IPS-NIHi7 (cell line): Measurements from ENCODE around the gene RNF182.
"Not testable (repeated sequence)": the region's sequence is repeated elsewhere in the genome, so short reads cannot be mapped to it uniquely, and the experiment has no call there.

Source experiments
- DNase-seq: peaks from one replicate; pipeline ENCODE4 v3.0.0; 2012; ENCODE audit warnings: mixed read lengths; ENCODE audit errors: extremely low spot score

Gene RNF182

DNA sequence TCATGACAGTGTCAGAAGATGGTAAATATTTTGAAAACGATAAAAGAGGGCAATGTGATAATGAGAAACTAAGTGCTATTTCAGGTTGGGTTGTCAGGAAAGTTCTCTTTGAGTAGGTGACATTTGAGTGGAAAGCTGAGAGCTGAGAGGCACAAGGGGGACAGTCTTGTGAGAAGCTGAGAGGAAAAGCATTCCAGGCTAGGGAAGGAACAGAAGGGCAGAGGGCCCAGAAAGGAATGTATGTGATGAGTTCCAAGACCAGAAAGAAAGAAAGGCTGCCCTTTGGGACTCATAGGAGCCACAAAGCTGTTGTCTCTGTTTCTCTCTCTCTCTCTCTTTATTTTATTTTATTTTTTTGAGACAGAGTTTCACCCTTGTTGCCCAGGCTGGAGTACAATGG, 7.6 kb upstream of the RNF182 start:
- DNase-seq, result no peak

DNA sequence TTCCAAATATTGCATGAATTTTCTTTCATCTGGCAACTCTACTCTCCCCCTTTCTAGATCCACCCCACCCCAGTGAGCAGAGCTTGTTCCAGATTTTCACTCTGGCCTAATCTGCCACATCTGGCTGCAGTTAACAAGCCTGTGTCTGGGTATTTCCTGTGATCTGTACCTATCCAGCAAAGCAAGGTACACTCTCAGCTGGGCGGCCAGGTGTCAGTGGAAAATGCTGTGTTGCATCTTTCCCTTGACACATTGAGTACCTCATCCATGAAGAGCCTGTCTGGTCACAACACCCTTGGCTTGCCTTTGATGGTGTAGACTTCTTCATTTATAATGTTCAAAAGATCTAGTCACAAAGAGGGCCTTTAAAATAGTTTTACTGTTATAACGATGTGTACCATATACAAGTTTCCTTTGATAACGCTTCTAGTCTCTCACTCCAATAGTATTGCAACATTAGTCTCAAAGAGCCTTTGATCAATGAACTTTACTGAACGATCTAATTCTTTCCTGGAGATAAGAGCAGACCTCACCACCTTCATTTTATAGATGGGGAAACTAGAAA, 6.0 kb upstream of the RNF182 start:
- no peak for DNase-seq

DNA sequence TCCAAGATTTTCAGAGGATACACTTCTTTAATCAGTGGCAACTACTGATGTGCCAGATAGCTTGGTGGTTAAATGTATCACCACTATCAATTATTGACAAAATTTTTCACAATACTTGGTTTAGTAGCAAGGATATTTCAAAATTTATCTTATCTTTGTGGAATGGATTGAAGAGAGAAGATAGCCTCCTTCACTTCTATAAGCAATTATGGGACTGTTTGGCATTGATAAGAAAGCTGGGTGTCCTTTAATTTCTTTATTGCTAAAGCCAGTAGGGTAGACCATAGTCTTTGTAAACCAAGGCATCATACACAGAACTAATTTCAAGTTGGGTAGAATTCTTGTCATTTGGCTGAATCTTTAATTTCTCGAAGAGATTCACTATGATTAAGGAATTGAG, 4.9 kb upstream of the RNF182 start:
- DNase-seq, result no peak

DNA sequence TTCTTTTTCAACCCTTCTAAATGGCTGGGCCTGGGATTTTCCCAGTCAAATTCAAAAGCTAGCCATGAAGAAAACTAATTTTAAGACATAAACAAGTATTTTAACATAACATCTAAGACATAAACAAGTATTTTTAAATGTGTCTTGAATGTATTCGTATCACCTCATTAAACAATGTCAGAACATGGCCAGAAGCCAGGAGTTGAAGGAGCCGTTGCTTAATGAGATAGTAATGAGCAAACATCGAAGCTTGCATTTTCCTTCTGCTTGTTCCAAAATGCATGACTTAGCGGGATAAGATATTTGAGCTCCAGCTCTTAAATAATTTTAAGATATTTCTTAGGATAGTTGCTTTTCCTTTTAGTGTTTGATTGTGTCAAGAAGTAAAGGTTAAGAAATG, 4.2 kb upstream of the RNF182 start:
- no peak for DNase-seq

DNA sequence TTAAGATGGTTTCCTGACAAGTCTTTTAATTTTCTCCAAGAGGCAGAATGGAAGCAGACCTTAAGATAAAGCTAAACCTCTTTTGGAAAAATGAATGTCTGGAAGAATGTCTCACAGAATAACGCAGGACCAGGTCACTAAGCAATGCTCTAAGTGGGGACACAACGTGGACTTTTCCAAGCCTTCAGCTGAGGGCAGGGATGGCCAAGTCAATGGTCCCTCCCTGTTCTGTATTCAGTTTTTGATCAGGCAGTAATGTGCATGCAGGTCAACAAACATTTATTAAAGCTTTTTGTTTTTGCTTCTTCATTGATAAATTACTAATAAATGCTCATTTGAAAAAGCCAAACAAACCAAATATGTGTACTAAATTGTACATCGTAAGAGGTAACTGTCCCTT, 2.0 kb upstream of the RNF182 start:
- DNase-seq, result no peak

DNA sequence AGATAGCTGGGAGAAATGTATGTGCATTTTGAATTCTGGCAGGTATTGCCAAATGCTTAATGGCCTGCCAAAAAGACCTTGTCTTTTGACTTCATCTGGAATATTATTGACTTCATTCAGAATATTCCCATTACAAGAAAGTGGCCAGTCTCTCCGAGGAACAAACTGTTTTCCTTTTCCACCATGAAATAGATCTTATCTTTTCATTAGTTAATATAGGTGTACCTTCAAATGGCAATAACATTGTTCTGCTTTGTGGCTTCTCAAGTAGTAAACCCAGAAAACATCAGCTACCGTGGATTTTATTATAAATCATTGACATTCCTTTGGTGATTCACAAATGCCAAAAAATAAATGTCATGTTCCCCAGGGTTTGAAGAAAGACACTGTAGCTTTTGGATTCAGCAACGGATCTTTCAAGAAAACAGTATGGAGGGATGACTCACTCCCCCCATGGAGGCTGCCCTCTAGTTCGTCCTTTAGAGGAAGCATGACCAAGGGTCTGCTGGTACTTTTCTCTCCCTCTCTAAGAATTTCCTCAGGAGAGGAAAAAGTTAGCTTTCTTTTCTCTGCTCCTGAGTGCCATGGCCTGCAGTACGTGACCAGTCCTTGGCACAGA, 1.1 kb upstream of the RNF182 start:
- peak; percentile 33 for DNase-seq

DNA sequence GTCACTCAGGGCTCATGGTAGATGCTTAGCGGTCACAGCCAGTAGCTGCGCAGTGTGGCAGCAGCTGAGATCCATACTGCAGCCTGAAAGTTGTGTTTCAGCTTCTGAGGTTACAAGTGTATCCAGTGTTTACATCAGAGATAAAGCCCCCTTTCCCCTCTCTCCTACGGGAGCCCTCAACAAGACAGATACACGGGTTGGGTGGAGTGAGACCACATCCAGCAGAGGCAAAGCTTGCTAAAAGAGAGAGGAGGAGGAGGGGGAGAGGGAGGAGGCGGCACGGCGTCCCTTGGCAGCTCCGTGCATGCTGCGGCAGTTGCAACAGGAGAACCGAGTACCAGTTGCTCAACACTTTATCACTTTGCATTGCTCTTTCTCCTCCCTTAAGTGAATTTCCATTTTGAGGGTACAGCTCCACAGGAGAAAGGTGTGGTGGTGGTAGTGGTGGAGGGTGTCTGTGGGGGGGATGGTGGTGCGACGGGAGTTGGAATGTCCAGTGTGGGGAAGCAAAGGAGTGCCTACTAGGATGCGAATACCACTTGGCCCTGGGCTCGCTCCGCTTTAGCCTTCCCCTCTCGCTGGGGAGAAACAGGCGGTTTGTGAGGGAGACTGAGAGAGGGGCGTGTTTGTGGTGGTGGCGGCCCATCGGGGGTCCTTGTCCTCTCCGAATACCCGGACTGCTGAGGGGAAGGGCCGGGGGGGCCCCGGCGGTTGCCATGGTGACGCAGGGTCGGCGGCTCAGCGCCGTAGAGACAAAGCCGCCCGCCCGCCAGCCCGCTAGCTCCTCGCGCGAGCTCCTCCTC, 405 bp upstream of the RNF182 start:
- peak; percentile 85 for DNase-seq

DNA sequence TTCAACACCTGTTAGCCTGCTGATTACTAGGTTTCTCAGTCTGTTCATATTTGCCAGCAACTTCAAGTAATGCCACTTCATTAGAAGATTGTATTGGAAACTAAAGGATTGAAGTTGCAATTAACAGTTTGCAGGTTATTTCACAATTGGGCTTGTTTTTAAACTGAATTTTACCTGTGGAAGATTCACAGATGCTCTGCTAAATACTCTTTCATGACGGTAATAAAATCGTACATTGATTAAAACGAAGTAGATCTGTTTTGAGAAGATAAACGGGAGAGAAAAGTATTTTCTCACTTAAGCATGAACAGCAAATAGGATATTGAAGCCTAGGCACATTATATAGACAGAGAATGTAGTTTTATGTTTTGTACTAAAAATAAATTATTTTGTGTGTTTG, 1.6 kb downstream of the RNF182 start:
- DNase-seq, result no peak

DNA sequence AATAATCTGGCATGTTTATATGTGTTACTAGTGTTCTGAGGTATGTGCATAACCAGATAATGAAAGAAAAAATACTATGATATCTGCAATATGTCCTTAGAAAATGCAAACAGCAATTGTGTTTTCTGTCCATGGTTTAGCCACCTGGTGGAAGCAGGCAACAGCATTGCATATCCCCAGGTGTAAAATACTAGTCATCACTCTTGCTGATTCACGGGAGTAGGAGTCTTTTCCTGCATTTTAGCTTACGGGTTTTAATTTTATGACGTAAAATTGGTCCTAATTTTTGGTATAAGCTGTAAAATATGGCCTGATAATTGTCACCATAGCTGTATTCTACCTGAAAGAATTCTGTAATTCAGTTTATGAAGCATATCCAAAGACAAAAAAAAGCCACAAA, 2.5 kb downstream of the RNF182 start:
- no peak for DNase-seq

DNA sequence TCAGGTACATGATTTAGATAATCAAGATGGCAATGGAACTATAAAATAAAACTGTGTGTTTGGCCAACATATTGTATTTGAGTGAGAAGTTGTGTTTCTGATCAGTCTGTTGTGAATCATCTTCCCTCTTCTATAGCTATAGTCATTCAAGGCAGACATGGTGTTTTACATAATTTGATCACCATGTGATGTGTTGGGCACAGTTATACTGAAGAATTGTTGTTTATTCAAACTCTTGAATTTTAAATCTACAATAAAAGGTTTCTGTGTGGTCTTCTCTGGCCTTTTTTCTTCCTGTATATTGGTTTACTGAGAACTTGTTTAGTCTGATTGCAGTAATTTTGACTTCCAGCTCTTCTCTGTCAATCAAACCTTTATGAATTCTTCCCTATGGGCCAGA, 4.4 kb downstream of the RNF182 start:
- no peak for DNase-seq

DNA sequence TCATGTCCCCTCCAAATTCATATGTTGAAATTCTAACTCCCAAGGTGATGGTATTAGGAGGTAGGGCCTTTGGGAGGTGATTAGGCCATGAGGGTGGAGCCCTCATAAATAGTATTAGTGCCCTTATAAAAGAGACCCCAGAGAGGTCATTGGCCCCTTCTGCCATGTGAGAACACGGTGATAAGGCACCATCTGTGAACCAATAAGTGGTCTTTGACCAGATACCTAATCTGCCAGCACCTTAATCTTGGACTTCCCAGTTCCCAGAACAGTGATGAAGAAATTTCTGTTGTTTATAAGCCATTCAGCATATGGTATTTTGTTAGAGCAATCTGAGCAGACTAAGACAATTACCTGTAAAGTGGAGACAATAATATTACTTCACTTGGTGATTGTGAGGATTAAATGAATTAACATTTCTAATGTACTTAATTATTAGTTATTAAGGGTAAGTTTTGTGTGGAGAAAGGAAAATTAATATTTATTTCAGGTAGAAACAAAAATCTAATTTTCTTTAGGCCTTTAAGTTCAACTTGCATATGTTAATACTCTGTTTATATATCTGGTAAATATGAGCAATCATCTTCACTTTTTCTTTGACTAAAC, 7.1 kb downstream of the RNF182 start:
- no peak for DNase-seq

DNA sequence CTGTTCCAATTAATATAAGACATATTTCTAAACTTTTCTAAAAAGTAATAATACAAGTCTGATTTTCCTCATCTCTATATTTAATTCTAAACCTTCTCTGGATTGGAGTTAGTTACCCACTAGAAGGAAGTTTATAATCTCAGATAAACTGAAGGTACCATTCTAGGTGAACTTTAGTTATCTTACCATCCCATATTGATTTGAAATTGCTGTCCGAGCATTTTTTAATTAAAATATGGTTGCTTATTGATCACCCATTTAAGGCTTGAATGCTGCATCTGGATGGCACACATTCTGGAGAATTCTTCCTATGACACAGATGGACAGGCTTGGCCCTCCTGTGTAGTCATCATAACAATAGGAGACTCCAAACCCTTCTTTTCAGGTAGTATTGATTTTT, 8.0 kb downstream of the RNF182 start:
- no peak for DNase-seq

DNA sequence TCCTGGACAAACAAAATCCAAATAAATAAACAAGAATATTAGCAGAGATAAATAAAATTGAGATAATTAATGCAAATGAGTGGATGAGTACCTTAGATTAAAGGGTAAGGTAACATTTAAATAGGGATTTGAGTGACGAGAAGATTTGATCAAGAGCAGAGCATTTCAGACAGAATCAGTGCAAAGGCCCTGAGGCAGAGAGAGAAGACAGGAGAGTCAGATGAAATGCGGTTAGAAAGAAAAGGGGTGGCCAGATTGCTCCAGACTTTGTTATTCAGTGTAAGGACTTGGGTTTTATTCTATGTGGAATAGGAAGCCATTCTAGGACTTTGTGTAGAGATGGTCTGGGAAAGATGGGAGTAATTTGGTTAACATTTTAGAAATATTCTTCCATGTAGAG, 10.0 kb downstream of the RNF182 start:
- no peak for DNase-seq

DNA sequence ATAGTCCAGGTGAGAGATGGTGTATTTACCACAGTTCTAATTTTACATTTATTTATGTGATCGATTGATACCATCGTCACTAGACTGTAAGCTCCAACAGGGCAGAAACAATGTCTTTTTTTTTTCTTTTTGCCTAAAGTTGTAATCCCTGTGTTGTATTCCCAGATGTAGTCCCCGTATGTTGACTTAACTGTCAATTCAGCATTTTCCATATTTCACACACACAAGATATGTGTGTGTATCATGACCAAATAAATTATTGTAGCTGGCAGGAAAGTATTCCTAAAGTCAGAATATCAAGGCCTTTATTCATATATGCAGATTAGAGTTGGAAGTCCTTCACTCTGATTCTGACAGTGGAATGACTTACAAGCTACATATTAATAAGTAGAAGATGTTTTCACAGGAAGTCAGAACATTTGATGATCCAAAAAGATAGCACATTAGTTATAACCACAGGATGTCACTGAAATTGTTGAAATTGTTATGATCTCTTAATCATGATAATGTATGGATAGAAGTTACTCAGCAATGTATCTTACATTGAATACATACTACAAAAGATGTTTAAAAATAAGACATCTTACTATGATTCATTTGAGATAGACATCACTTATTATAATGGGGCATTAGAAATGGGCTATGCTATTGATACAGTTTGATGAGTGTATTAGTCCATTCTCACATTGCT, 10.6 kb downstream of the RNF182 start:
- DNase-seq, result no peak

DNA sequence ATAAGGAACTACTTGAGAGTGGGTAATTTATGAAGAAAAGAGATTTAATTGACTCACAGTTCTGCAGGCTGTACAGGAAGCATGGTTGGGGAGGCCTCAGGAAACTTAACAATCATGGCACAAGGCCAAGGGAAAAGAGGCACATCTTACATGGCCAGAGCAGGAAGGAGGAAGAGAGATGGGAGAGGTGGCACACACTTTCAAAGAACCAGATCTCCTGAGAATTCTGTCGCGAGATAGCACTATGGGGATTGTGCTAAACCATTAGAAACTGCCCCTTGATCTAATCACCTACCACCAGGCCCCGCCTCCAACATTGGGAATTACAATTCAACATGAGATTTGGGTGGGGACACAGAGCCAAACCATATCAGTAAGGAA, 11.1 kb downstream of the RNF182 start:
- DNase-seq, result not testable (repeated sequence)

DNA sequence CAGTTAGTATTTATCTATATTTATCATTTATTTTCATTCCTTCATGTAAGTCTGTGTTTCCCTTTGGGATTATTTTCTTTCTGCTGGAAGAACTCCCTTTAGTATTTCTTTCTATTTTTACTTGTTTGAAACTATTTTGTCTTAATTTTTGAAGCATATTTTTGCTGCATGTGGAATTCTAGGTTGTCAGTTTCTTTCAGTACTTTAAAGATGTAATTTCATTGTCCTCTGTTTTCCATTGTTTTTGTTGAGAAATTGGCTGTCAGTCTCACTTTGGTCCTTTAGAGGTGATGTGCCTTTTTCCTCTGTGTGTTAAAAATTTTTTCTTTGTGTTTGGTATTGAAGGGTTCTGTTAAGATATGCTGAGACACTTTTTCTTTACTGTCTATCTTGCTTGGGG, 17.1 kb downstream of the RNF182 start:
- no peak for DNase-seq

DNA sequence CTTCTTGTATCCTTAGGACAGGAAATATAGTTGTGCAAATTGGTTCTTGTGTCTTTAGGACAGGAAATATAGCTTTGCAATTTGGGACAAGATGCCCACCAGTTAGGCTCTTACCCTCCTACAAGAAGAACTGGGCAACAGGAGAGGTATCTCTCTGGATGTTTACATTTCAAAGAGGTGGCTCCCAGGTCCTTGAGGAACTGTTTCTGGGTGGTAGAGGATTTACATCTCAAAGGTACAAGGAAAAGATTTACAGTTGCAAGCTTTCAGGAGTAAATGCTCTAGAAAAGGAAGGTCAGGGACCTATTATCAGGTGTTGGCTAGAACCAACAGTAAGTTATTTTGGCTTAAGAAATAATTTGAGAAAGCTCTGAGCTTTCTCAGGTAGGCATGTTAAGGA, 19.2 kb downstream of the RNF182 start:
- DNase-seq, result no peak

DNA sequence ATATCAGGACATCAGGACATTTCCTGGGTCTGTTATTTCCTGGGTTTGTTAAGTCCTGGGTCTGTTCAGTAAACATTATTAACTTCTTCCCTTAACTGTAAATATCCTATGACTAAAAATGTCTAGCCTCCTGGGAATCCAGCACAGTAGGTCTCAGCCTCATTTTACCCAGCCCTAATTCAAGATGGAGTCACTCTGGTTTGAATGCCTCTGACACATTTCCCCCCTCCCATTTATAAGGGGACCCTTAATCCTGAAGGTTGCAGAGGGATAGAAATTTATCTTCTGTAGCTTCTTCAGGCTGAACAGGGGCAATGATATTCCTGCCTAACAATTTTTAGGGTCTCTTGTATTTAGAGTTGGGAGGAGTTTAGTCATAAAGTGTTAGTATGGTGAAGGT, 21.8 kb downstream of the RNF182 start:
- no peak for DNase-seq

DNA sequence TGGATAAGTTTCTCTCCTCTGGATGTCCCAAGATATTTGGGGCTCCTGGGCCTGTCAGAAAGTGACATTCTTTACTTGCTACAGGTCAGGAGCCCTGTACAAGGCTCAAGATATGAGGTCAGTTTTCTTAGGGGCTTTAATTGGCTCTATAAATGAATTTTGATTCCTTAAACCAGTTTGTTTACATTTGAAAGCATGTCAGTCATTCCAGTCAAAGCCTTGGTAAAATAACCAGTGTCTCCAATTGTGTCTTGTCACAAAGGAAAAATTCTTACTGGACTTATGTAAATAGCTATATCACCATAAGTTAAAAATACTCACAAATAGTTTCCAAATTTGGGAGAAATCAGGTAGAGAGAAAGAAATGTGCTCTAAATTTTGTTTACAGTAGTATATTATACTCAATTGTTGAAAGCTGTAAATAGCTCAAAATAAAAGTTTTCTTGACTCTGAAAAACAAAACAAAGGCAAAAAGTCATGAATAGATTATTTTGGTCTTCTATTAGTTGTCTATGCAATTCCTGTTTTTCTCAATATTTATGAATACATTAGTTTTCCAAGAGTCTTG, 22.9 kb downstream of the RNF182 start:
- DNase-seq, result no peak

DNA sequence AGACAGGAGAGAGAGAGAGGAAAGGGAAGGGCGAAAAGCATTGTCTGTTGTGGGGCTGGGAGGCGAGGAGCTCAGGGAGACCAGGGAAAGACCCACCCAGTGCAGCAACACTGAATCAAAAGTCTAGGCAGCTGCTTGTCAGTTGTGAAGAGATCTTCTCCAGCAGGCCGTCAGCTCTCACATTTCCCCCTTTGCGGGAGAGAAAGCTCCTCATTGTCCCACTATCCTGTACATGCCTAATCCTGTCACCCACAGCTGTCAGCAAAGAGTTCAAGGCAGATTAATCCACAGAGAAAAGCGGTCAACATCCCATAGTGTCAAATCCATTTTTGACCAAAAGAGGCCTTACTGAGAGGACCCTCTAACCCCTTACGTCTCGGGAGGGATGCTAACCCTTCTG, 27.3 kb downstream of the RNF182 start:
- DNase-seq, result no peak

DNA sequence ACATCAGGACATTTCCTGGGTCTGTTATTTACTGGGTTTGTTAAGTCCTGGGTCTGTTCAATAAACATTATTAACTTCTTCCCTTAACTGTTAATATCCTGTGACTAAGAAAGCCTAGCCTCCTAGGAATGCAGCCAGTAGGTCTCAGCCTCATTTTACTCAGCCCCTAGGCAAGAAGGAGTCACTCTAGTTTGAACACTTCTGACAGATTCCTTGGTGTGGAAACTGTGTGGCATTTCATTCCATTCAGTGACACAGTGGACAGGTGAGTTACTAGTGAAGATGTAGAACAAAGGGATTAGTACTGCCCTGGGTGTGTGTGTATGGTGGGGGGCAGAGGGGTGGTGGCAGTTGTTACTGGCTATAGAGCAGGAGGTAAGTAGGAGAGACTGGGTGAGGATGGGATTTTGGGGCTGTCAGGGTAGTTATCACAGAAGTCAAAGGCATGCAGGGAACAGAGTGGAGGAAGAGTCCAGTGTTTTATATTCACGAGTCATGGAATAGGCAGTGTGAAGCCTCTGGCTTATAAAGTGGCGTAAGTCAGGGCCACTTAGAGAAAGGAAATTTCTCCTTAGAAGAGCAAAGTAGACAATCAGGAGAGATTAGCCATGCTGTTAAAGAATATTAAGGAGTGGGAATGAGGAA, 28.4 kb downstream of the RNF182 start:
- DNase-seq, result no peak
